Kidney capillary endothelial cell (primary cell): ENCODE measurements around the gene KRT38.
"Not testable (repeated sequence)": the region's sequence is repeated elsewhere in the genome, so short reads cannot be mapped to it uniquely, and the experiment has no call there.

Experiments used
- DNase-seq: peaks from one replicate; pipeline ENCODE4 v3.0.0-alpha.2; 2018; ENCODE audit warnings: low spot score

The KRT38 gene

DNA sequence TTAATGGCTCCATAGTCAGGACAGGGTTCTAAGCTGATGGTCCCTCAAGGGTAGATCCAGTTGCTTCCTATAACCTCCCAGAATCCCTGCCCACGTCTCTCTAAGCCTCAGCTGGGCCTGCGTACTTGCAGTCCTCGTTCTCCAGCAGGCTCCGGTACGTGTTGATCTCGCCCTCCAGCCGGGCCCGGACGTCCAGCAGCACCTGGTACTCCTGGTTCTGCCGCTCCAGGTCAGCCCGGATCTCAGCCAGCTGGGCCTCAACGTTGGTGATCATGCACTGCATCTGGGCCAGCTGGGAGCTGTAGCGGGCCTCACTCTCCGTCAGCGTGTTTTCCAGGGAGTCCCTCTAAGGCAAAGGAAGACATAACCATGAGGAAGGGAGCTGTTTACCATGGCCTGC lies 21.9 kb upstream of the KRT38 start:
- DNase-seq = no peak

DNA sequence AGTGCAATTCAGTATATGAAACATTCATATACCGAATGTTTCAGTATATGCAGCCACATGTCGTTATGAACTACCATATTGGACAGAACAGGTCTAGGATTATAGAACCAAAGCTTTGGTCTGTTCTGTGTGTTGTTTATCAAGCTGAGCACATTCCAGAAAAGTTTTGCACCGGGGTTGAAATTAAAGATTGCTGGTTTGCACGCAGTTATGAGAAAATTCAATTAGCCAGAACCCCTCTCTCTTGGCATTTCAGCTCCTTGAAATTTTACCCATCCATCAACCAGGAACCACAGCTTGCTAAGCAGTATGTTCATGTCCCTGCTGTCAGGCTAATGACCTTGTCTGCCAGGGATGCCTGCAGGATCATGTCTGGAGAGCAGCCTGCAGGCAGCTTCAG lies 16.9 kb upstream of the KRT38 start:
- no peak for DNase-seq

DNA sequence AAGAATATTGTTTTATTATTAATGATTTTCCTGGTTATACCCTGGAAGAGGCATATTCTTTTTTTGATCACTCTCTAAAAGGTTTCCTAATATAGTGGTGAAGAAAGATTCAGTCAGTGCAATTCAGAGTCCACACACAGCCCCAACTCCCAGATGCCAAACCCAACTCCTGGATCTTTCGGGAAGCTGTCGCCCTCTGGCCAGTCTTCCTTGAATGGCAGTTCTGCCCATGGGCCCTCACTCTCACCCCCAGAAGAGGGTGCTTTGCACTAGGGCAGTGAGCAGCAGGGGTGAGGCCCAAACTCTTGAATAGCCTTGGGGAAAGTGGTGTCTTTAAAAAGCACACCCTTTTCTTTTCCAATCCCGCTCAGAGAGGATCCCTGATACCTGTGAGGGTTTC lies 15.4 kb upstream of the KRT38 start:
- DNase-seq = no peak

DNA sequence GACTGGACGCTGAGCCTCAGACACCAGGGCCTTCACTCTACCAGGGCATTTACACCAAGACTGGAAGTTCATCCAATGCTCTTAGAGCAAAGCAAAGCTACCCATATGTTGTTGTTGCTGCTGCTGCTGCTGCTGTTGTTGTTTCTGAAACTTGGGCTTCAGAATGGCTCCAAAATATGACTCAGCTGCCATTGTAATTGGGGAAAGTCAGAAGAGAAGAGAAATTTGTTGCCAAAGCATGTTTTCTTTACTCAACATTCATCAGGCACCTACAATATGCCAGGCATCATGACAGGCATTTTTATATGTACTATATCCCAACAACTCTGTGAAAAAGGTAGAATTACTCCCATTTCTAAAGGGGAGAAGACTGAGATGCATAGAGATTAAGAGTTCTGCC lies 14.5 kb upstream of the KRT38 start:
- no peak for DNase-seq

DNA sequence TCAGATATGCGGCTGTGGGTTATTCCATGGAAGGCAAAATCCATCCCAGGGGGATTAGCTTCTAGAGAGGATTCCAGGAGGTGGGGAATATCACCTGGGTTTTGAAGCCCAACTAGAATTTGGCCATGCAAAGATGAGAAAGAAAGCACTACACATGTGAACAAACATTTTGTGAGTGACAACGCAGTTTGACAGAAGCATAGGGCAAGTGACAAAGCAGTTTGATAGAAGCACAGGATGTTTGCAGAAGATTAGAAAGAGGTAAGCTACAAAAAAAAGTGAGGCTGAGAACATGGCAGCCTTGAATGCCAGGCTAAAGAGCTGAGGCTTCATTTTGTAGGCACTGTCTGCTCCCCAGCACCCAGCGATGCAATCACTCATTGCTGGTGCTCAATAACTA lies 12.3 kb upstream of the KRT38 start:
- no peak for DNase-seq

DNA sequence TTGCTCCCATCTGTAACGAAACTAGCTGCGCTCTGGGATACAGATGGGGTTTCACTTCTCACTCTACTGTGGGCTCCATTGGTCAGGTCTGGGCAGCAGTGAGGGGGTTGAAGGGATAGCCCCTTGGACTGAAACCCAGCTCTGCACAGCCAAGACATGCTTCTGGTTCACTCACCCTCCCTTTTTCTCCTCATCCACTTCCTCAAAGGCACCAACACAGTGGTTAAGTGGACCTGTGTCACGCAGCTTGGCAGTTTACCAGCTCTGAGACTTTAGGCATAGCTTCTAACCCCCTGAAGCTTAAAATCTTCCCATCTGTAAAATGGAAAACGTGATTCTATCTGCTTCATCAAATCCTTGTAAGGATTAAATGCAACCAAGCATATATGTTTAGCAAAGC lies 11.5 kb upstream of the KRT38 start:
- no peak for DNase-seq

DNA sequence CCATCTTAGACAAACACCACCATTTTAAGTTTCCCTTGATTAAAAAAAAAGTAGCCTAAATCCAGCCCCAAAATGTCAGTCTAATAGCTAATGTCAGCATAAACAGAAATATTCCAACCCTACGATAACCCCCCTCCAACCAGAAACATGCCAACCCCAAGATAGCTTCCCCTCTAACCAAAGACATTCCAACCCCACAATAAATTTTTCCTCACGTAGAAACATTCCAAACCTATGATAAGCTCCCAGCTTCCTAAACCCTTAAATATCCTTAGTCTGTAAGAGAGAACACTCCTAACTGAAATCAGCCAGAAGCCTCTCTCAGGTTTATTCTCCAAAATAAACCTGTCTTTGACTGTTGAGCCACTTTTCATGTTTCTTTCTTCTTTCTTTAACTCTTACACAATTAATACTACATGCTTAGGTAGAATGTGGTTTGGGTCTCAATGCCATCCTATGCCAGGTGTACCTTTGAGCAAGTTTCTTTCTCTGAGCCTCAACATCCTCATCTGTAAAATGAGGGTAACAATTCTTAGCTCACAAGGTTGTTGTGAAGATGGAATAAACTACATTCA lies 10.5 kb upstream of the KRT38 start:
- no peak for DNase-seq

DNA sequence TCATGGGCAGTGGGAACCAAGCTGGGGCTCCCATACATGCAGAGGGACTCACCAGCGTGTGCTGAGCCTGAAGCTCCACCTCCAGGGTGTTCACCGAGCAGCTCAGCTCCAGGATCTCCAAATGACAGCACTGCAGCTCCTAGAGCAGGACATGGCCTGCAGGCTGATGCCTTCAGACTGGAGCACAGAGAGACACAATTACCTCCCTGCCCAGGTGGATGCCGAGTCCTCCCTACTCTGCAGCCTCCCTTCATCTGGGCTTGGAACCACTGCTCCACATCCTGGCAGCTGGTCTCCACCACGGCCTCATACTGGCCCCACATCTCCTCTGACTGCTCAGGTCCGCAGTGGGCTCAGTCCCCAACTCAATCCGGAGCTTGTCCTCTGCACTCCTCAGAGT lies 8.2 kb upstream of the KRT38 start:
- DNase-seq = no peak

DNA sequence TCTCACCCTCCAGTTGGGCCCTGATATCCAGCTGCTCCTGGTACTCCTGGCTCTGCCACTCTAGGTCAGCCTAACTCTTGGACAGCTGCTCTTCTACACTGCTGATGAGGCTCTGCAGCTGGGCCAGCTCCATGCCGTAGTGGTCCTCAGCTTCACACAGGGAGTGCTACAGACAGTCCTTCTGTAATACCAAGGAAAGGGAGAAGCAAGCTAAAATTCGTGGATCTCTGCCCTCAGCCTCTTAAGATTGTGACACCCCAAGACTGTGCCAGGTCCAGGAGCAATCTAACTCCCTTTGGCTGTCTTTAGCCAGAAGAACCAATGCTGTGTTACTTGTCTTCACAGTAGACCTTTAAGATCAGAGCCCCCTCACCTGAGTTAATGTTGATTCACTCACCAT lies 7.7 kb upstream of the KRT38 start:
- DNase-seq = no peak

DNA sequence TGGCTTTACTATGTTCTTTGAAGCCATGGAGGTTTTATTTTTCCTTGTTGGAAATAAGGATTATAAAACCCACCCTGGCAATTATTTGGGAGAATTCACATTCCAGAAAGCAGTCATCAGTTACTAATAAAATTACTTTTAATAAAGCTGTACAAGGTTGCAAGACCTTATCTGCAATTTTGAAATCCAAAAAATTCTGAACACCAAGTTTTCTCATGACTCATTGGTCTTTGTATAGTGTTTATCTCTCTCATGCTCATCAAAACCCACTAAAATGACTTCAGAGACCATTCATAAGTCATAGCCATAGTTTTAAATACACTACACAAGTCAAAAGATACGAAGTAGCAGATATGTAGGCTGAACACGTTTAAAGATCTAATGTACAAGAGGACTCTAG lies 6.0 kb upstream of the KRT38 start:
- DNase-seq = no peak

DNA sequence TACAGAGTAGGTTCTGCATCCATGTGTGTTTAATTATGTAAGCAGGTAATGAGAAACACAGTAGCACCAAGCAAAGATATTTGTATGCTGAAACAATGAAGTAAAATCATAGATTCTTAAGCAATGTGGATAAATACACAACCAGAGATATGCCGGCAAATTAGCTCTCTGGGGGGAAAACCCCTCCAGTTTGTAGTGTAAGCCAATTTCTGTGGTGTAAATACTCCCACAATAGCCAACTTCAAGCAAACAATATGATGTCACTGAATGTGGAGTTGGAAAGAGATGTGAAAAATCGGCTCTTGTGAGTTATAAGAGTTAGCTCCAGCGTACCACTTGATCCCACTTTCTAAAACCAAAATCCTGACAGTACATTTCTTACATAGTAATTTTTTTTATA lies 3.9 kb upstream of the KRT38 start:
- no peak for DNase-seq

DNA sequence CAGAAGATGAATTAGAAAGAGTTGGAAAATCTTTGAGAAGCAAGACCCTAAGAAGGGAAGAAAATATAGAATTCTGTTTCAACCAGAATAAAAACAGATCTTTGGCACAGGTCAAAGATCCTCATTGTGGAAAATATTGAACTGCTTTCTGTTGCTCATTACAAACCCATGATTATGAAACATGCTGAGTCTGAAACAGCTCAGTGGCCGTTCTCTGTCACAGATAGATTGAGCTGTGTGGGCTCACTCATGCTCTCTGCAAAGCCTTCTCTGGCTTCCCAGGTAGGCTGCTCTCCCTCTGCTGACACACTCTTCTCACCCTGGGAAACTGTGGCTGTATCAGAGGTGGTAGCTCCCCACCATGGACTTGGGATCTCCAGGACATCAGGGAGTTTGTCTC lies 3.4 kb upstream of the KRT38 start:
- DNase-seq = no peak

DNA sequence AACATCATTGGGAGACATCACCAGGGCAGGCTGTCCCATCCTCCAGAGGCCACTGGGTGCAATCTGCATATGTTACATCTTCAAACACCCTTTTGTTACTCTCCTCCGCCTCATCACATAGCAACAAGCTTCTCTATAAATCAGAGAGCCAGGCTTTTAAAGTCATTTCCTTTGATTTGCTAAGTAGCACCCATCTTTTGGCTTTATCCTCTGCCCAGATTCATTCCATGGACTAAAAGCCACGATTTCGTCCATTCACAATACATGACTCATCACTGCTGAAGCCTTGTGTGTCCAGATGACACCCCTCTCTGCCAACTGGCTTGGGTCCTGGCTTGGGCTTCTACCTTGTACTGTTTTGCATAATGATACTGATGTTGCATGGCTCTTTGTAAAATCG lies 2.0 kb upstream of the KRT38 start:
- DNase-seq = no peak

DNA sequence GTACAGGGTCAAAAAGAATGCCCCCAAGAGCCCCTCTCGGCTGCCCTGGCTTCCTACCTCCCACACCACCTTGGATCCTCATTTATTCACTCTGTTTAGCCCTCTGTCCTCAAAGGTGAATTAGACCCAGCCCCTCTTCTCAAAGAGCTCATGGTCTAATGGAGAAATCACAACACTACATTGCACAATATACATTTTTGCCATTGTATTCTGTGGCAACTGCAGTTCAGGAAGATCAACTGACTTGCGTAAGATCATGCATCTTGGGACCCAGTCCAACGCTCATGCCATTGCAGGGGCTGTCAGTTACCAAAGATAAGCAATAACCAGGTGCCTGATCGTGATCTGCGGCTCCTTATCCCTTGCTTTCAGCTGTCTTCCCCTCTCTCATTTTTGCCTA lies 1.4 kb downstream of the KRT38 start:
- DNase-seq = no peak

DNA sequence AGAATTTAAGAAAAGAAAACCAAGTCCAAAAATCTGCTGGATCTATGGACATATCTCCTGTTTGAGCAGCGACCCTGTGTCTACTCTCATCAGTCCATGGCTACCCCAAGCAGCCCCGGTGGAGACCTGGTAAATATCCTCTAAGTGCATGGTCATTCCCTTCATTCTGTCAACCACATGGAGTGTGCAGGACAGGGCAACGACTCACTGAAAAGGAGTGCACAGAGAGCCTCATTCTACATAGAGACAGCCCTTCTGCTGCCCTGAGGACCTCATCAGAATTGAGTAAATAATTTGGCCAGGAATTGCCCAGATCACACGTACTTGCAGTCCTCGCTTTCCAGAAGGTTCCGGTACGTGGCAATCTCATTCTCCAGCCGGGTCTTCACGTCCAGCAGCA lies 3.0 kb downstream of the KRT38 start:
- no peak for DNase-seq

DNA sequence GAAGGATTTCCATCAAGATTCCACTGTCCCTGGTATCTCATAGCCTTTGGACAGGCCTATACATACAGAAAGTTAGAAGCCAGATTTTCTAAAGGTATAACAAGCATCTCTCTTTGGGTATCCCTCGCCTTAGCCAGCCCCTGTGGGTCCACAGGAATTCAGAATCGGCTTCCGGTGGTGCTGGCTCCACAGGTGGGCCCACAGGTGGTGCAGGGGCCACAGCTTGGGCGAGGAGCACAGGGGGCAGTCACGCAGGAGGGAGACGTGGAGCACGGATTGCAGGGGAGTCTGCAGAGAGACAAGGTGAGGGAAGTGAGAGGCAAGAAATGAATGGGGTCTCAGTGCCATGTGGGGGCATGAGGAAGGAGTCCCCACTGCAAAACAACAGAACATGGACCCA lies 3.5 kb downstream of the KRT38 start:
- no peak for DNase-seq

DNA sequence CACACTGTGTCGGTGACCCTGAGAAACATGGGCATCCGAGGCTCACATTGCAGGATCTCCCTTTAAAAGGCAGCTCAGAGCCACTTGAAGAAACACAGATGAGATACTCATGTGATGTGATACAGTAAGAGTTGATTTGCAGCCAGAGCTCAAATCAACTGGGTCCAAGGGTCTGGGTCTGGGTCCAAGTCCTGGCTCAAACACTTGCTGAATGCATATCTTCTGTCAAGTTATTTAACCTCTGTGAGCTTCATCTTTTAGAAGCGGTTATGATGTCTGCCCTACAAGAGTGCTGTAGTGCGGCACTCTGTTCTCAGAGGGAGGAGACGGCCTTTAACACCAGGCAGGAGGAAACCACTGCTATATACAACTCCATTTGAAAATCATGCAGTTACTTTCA lies 6.4 kb downstream of the KRT38 start:
- no peak for DNase-seq

DNA sequence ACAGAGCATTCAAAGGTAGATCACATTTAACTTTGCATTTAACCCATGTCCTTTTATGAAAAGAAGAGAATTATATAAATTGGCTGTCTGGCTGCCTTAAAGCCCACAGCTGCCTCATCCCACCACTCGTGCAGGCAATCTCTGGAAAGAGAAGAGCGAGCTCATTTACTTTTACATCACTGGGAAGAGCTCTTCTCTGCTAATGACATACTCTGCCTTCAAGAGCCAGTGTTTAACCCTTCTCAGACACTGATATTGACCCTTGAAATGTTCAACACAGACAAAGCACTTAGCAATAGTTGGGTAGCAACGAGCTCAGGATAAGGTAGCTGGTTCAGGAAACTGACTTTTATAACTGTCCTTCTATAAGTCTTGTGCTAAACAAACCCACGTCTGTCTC lies 6.8 kb downstream of the KRT38 start:
- no peak for DNase-seq

DNA sequence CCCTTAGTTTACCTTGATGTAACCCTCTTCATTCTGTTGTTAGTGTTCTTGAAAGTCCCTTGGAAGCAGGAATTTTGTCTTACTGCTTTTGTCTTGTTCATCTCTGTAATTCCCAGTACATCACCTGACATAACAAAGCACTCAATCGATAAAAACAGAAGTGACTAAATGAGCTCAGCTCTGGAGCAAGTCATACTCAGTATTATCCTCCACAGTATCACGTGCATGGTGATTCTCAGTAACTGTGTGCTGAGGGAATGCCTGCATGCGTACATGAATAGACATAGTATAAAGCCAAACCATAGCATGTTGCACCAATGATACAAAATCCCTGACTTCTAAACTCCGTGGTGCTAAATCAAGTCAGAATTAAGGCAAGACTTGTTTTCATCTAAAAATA lies 7.2 kb downstream of the KRT38 start:
- no peak for DNase-seq

DNA sequence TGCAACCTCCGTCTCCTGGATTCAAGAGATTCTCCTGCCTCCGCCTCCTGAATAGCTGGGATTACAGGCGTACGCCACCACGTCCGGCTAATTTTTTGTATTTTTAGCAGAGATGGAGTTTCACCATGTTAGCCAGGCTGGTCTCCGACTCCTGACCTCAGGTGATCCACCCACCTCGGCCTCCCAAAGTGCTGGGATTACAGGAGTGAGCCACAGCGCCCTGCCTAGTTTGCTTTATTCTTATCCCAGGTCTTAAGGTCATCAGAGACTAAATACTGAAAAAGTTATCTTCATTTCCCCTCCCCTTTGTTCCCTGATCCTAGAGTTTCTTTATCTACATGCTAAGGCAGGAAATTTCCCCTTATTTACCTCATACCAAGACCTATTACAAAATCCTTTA lies 10.4 kb downstream of the KRT38 start:
- not testable (repeated sequence) for DNase-seq

DNA sequence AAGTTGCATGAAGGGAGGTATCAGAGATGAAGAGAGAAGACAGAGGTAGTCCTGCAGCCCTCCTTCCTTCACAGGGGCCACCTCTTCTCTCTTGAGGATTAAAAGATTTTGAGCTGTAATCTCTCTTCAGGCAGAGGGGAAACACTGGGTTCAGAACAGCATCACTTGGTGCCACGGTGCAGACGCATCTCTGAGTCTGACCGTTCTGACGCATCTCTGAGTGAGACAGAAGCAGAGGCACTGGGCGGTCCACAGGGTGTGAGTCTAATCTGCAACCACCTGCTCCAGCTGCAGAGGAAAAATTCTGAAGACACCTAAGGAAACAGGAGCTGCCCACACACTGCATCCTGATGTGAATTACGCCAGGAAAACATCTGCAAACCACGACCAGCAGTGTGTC lies 11.1 kb downstream of the KRT38 start:
- no peak for DNase-seq

DNA sequence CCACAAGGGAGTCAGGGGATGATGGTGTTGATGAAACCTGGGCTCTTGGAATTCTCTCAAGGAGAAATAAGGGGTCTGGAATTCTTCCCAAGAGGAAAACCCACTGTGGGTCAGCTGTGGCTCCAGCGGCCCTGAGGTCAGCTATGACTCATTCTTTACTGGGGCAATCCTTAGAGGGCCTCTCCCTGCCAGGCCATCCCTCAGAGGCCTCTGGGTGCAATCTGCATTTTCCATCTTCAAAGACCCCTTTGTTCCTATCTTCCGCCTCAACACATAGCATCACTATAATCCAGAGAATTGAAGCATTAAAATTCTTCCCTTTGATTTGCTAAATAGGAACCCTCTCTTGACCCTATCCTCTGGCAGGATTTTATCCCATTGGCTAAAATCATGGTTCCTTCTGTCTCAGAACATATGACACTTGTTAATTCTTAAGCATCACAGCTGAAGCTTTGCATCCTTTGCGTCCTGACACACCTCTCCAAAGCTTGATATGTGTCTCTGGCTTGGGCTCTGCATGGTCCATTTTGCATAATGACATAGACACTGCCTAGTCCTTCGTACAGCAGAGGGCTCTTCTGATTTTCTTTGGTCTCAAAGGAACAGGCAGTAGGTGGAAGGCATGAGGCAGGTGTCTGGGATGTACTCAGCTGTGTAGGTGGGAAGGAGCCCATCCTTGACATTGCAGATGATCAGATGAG lies 12.0 kb downstream of the KRT38 start:
- no peak for DNase-seq

DNA sequence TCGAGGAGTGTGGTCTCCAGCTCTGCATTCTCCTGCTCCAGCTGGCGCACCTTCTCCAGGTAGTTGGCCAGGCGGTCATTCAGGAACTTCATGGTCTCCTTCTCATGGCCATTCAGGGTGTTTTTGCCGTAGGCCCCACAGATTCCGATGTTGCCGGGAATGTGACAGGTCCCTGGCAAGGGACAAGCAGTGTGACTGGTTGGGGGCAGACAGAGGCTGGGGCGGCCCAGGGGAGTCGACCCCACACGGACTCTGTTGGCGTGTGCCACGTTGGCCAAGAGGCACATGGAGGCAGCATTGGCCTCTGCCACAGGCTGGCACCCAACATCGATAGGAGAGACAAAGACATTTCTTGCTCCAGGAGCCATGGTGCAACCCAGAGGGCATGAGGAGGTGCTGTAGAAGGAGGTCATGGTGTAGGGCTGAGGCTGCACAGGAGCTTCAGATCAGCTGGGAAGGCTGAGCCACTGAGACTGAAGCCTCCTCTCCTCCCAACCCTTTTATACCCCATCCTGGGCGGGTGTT lies 16.6 kb downstream of the KRT38 start, which contains the start of gene KRT37:
TSS of gene KRT37 (minus strand) at position 475 of the 525 bp plus-strand sequence. CDS start at position 413, 62 bp downstream.
- no peak for DNase-seq

DNA sequence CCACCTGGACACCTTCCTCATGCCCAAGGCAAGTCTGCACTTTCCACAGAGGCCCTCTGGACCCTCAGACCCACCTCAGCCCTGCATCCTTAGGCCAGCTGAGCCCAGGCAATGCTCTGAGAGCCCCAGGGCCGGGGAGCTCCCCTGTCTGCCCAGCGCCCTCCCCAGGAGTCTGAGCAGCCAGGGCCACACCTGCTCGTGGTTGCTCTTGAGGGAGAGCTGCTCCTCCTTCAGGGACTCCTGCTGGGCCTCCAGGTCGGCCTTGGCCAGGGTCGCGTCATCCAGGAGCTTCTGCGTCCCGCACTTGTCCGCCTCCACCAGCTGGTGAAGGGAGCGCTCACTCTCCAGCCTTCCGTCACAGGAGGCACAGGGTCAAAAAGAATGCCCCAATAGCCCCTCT lies 18.2 kb downstream of the KRT38 start:
- DNase-seq = not testable (repeated sequence)
